Measurements from ENCODE around the gene ERCC8.
"Not testable (repeated sequence)": the region's sequence is repeated elsewhere in the genome, so short reads cannot be mapped to it uniquely, and the experiment has no call there.

Gene ERCC8

GRCh38 chr5:60903356-60903755 lies 41.5 kb downstream of the ERCC8 start:
- DNase-seq, result no peak

- no peak for DNase-seq
Measured at GRCh38 chr5:60896991-60897390, 47.9 kb downstream of the ERCC8 start.

- no peak for DNase-seq
Measured at GRCh38 chr5:60893521-60893920, 51.3 kb downstream of the ERCC8 start.

- no peak for DNase-seq
Measured at GRCh38 chr5:60891667-60892066, 53.2 kb downstream of the ERCC8 start.

GRCh38 chr5:60888359-60889061 lies 56.4 kb downstream of the ERCC8 start:
- DNase-seq, result no peak

GRCh38 chr5:60887746-60888145 lies 57.1 kb downstream of the ERCC8 start:
- DNase-seq, result no peak

GRCh38 chr5:60887096-60887495 lies 57.8 kb downstream of the ERCC8 start:
- no peak for DNase-seq

GRCh38 chr5:60886158-60886557 lies 58.7 kb downstream of the ERCC8 start:
- DNase-seq, result no peak

GRCh38 chr5:60883229-60883628 lies 61.6 kb downstream of the ERCC8 start:
- no peak for DNase-seq

- no peak for DNase-seq
Measured at GRCh38 chr5:60872892-60873291, 72.0 kb downstream of the ERCC8 start.

- DNase-seq, result no peak
Measured at GRCh38 chr5:60870857-60871256, 74.0 kb downstream of the ERCC8 start.

GRCh38 chr5:60860572-60860971 lies 84.3 kb downstream of the ERCC8 start:
- not testable (repeated sequence) for DNase-seq

- no peak for DNase-seq
Measured at GRCh38 chr5:60856066-60856465, 88.8 kb downstream of the ERCC8 start.

GRCh38 chr5:60852940-60853339 lies 91.9 kb downstream of the ERCC8 start:
- DNase-seq, result no peak

GRCh38 chr5:60852317-60852716 lies 92.6 kb downstream of the ERCC8 start:
- DNase-seq, result no peak

- DNase-seq, result no peak
Measured at GRCh38 chr5:60851626-60852025, 93.2 kb downstream of the ERCC8 start.

- DNase-seq, result no peak
Measured at GRCh38 chr5:60846298-60846697, 98.6 kb downstream of the ERCC8 start.

GRCh38 chr5:60843936-60844905 lies 100.6 kb downstream of the ERCC8 start, which contains the start of gene ELOVL7:
Gene ELOVL7 (minus strand): TSS chr5:60844269. CDS start chr5:60787397, 56,872 bp downstream.
- peak; percentile 22 for DNase-seq

- no peak for DNase-seq
Measured at GRCh38 chr5:60843386-60843935, 101.4 kb downstream of the ERCC8 start.

GRCh38 chr5:60842871-60843385 lies 101.9 kb downstream of the ERCC8 start:
- DNase-seq, result no peak

- no peak for DNase-seq
Measured at GRCh38 chr5:60841361-60841760, 103.5 kb downstream of the ERCC8 start.

GRCh38 chr5:60836131-60836530 lies 108.7 kb downstream of the ERCC8 start:
- DNase-seq, result no peak

- DNase-seq, result no peak
Measured at GRCh38 chr5:60835554-60835953, 109.3 kb downstream of the ERCC8 start.
